Measurements from ENCODE around the gene ZNF384. TPM values are rescaled to one million over a fixed set of nuclear protein-coding genes. Genes with fewer than 3 reads are reported as not detected.

ZNF384 gene
- total and polyA plus RNA-seq, 7 experiments from 2014 or later: 23.8 to 98.2 (median 64.5) TPM

DNA sequence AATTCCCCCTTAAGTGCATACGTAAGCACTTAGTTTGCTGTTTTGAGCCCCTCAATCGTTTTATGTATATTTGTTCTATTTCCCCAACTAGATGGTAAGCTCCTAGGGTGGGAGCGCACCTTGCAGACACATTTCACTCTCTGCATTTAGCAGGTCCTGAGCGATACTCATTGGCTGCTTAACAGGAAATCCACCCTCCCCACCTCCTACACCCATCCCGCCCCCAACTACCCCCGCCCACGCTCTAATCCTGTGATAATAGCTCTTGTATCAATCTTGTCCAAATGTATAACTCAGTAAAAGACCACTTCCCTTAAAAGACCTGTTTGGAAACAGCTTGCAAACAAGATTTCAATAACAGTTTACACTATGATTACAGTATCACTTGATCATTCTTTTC is 61.6 kb downstream of the ZNF384 start:
- CTCF ChIA-PET: interaction anchor here (0.7 kb wide), 1 partner anchor 40 kb away, joined by 3 read pairs; no protein-coding TSS in a partner anchor
- peak in 7 of 9 donors; percentile 50 to 73 (median 64) for DNase-seq
- POLR2A ChIA-PET: interaction anchor here (0.8 to 1.8 kb wide), 8 partner anchors 22 to 202 kb away, joined by 3 to 7 read pairs (median 4); partner anchors contain the start of genes CD4, COPS7A, NOP2 and ZNF384
- Mint-ChIP-seq H3K9me3 (no peaks in the 10 kb centered on the region), H3K27me3 (no peaks in the 10 kb centered on the region), H3K27ac (peak overlapping the region; percentile 74 to 93 (median 88)), H3K4me1 (peaks cover 30 to 57% (median 45%) of the 10 kb centered on the region in 7 donors), H3K4me3 (peak overlapping the region; percentile 81 to 98 (median 88)), H3K36me3 (no peaks in the 10 kb centered on the region)
- peaks cover 28 to 31% of the 10 kb centered on the region in 2 donors for H3K4me1 ChIP-seq (ENCODE audit: control insufficient read depth in 2 of 2, insufficient read depth in 2 of 2, low read length in 2 of 2)
- H3K36me3 ChIP-seq (ENCODE audit: control insufficient read depth in 2 of 3, insufficient read depth in 3 of 3, low read length in 3 of 3): no peaks in the 10 kb centered on the region
- H3K27me3 ChIP-seq (ENCODE audit: control insufficient read depth in 2 of 2, insufficient read depth in 2 of 2, low read length in 2 of 2): no peaks in the 10 kb centered on the region
- ATAC-seq: peak; percentile 87
- peak overlapping the region; percentile 66 for H3K4me3 ChIP-seq (ENCODE audit: low read length)
- intact Hi-C loops (cut with micrococcal nuclease): loop anchor here (1.0 kb wide), 4 partner anchors 8 to 97 kb away; partner anchors contain the start of genes COPS7A (in 1 of the 2), ING4 (in 1 of the 2) and LPAR5 (in 1 of the 2)
- no peaks in the 10 kb centered on the region for H3K9me3 ChIP-seq (ENCODE audit: control insufficient read depth in 2 of 3, low read length in 3 of 3)
- peak overlapping the region; percentile 71 for H3K27ac ChIP-seq (ENCODE audit: low read depth, low read length)

DNA sequence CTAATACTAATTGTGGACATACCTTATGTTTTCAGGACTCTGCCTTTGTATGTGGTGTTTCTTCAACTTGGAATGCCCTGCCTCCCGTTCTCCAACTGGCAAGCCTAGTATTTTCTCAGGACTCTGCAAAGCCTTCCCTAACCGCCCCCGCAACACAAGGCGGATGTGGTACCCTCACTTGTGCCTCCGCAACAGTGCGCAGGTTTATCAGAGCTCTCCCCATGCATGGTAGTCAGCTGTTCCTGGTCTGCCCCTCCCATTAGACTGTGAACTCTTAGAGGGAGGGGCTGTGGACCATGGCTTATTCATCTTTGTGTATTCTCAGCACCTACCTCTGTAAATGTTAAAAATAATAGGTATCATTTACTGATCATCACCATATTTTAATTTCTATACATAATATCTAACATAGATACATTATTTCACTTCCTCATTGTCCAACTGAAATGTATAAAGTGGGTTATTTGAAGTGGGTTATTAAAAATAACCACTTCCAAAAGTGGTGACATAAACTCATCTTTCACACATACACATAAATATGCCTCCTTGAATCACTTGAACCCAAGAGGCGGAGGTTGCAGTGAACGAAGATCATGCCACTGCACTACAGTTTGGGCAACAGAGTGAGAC is 62.4 kb downstream of the ZNF384 start:
- DNase-seq (no peak), ATAC-seq (peak; percentile 35)
- intact Hi-C loops (cut with micrococcal nuclease): loop anchor here (1.0 kb wide), 4 partner anchors 9 to 98 kb away; partner anchors contain the start of genes COPS7A (in 1 of the 2), ING4 (in 1 of the 2) and LPAR5 (in 1 of the 2)
- Histone ChIP-seq H3K27ac (ENCODE audit: low read depth, low read length) (peak overlapping the region; percentile 71), H3K4me3 (ENCODE audit: low read length) (peak overlapping the region; percentile 66), H3K4me1 (ENCODE audit: control insufficient read depth in 2 of 2, insufficient read depth in 2 of 2, low read length in 2 of 2) (peaks cover 20 to 22% of the 10 kb centered on the region in 2 donors), H3K36me3 (ENCODE audit: control insufficient read depth in 2 of 3, insufficient read depth in 3 of 3, low read length in 3 of 3) (no peaks in the 10 kb centered on the region), H3K9me3 (ENCODE audit: control insufficient read depth in 2 of 3, low read length in 3 of 3) (no peaks in the 10 kb centered on the region), H3K27me3 (ENCODE audit: control insufficient read depth in 2 of 2, insufficient read depth in 2 of 2, low read length in 2 of 2) (no peaks in the 10 kb centered on the region)
- Mint-ChIP-seq H3K4me3 (peak overlapping the region in 9 of 10 donors; percentile 81 to 98 (median 89)), H3K4me1 (peaks cover 23 to 49% (median 36%) of the 10 kb centered on the region in 7 donors), H3K36me3 (no peaks in the 10 kb centered on the region), H3K9me3 (no peaks in the 10 kb centered on the region), H3K27ac (peak overlapping the region in 8 of 9 donors; percentile 27 to 93 (median 84)), H3K27me3 (no peaks in the 10 kb centered on the region)
- CTCF ChIA-PET: interaction anchor here (0.7 kb wide), 1 partner anchor 40 kb away, joined by 3 read pairs; no protein-coding TSS in a partner anchor
- POLR2A ChIA-PET: interaction anchor here (0.6 to 1.8 kb wide), 8 partner anchors 27 to 203 kb away, joined by 3 to 7 read pairs (median 4); partner anchors contain the start of genes CD4, COPS7A, NOP2 and ZNF384

DNA sequence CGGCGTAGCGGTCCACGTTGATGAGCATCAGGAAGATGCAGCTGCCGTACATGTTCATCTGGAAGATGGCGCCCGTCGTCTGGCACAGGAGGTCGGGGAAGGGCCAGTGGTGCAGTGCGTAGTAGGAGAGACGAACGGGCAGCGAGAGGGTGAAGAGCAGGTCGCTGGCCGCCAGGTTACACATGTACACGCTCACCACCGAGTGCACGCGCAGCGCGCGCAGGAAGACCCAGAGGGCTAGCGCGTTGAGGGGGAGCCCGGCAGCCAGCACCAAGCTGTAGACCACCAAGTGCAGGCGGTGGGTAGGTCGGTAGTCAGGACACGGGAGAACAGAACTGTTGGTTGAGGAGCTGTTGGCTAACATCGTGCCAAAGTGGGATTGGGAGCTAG is 68.3 kb downstream of the ZNF384 start:
- Histone ChIP-seq H3K4me3 (ENCODE audit: low read length) (no peak overlapping the region), H3K36me3 (ENCODE audit: control insufficient read depth in 2 of 3, insufficient read depth in 3 of 3, low read length in 3 of 3) (peaks cover 0 to 11% (median 7%) of the 10 kb centered on the region in 3 experiments), H3K27ac (ENCODE audit: low read depth, low read length) (peak overlapping the region; percentile 46), H3K9me3 (ENCODE audit: control insufficient read depth in 2 of 3, low read length in 3 of 3) (no peaks in the 10 kb centered on the region), H3K27me3 (ENCODE audit: control insufficient read depth in 2 of 2, insufficient read depth in 2 of 2, low read length in 2 of 2) (no peaks in the 10 kb centered on the region), H3K4me1 (ENCODE audit: control insufficient read depth in 2 of 2, insufficient read depth in 2 of 2, low read length in 2 of 2) (peaks cover 0 to 5% of the 10 kb centered on the region in 2 donors)
- CTCF ChIA-PET: interaction anchor here (0.5 to 3.1 kb wide), 11 partner anchors 9 to 273 kb away, joined by 3 to 18 read pairs (median 4); partner anchors contain the start of genes ACRBP, LPAR5, MLF2 and ZNF384
- no peak for DNase-seq
- no peaks in the 10 kb centered on the region for H3K27me3 Mint-ChIP-seq
- intact Hi-C loops (cut with micrococcal nuclease): loop anchor here in 1 of 2 donors (2.0 kb wide), 1 partner anchor 14 kb away; the partner anchor contains the start of gene CHD4
- H3K4me1 Mint-ChIP-seq: peaks cover 0 to 42% (median 26%) of the 10 kb centered on the region in 7 donors
- no peak for ATAC-seq
- peak overlapping the region; percentile 17 to 92 (median 74) for H3K27ac Mint-ChIP-seq
- peak overlapping the region in 9 of 10 donors; percentile 17 to 83 (median 60) for H3K4me3 Mint-ChIP-seq
- peaks cover 0 to 4% (median 0%) of the 10 kb centered on the region in 11 donors for H3K9me3 Mint-ChIP-seq
- POLR2A ChIA-PET: interaction anchor here (0.5 to 8.0 kb wide), 10 partner anchors 12 to 271 kb away, joined by 3 to 46 read pairs (median 4); partner anchors contain the start of genes ACRBP, LPAR5 and ZNF384
- peaks cover 0 to 10% (median 2%) of the 10 kb centered on the region in 5 donors for H3K36me3 Mint-ChIP-seq

DNA sequence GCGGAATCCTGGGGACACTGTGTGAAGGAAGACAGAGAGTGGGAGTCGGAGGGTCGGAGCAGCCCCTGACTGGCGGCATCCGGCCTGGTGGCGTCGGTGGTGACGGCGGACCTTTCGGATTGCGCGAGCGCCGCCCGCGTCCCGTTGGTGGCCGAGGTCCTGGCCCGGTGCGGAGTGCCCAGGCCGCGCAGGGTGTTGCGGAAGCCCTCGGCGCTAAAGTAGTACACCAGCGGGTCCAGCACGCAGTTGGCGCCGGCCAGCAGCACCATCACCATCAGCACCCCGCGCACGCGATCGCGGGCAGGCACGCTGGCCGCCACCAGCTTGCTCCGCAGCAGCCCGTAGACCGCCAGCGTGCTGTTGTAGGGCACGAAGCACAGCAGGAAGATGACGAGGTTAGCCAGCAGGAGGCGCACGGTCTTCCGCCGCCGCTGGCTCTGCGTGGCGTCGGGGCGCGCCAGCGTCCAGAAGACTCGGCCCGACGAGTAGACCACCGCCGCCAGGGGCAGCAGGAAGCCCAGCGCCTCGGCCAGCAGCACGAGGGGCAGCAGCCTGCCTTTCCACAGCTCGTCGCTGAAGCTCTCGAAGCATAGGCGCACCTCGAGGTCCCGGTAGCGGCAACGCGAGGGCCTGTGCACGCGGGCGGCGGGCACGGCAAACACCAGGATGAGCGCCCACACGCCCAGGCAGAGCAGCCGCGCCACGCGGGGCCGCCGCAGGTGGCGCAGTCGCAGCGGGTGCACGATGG is 68.9 kb downstream of the ZNF384 start:
- CTCF ChIA-PET: interaction anchor here (0.5 to 3.1 kb wide), 11 partner anchors 10 to 272 kb away, joined by 3 to 18 read pairs (median 4); partner anchors contain the start of genes ACRBP and ZNF384
- H3K9me3 ChIP-seq (ENCODE audit: control insufficient read depth in 2 of 3, low read length in 3 of 3): no peaks in the 10 kb centered on the region
- H3K4me3 Mint-ChIP-seq: peak overlapping the region in 8 of 10 donors; percentile 40 to 83 (median 68)
- peaks cover 0 to 42% (median 26%) of the 10 kb centered on the region in 7 donors for H3K4me1 Mint-ChIP-seq
- peak overlapping the region in 6 of 9 donors; percentile 45 to 88 (median 84) for H3K27ac Mint-ChIP-seq
- no peak overlapping the region for H3K4me3 ChIP-seq (ENCODE audit: low read length)
- POLR2A ChIA-PET: interaction anchor here (0.6 to 8.0 kb wide), 10 partner anchors 12 to 520 kb away, joined by 3 to 46 read pairs (median 4); partner anchors contain the start of genes ACRBP, LPAR5 and ZNF384
- peak overlapping the region; percentile 46 for H3K27ac ChIP-seq (ENCODE audit: low read depth, low read length)
- peaks cover 0 to 11% (median 7%) of the 10 kb centered on the region in 3 experiments for H3K36me3 ChIP-seq (ENCODE audit: control insufficient read depth in 2 of 3, insufficient read depth in 3 of 3, low read length in 3 of 3)
- H3K9me3 Mint-ChIP-seq: peaks cover 0 to 4% (median 0%) of the 10 kb centered on the region in 11 donors
- H3K27me3 ChIP-seq (ENCODE audit: control insufficient read depth in 2 of 2, insufficient read depth in 2 of 2, low read length in 2 of 2): no peaks in the 10 kb centered on the region
- ATAC-seq (peak; percentile 88), DNase-seq (peak in 7 of 9 donors; percentile 49 to 63 (median 60))
- H3K27me3 Mint-ChIP-seq: no peaks in the 10 kb centered on the region
- intact Hi-C loops (cut with micrococcal nuclease): loop anchor here in 1 of 2 donors (2.0 kb wide), 1 partner anchor 14 kb away; the partner anchor contains the start of gene CHD4
- peaks cover 0 to 10% (median 2%) of the 10 kb centered on the region in 5 donors for H3K36me3 Mint-ChIP-seq
- peaks cover 0 to 5% of the 10 kb centered on the region in 2 donors for H3K4me1 ChIP-seq (ENCODE audit: control insufficient read depth in 2 of 2, insufficient read depth in 2 of 2, low read length in 2 of 2)

DNA sequence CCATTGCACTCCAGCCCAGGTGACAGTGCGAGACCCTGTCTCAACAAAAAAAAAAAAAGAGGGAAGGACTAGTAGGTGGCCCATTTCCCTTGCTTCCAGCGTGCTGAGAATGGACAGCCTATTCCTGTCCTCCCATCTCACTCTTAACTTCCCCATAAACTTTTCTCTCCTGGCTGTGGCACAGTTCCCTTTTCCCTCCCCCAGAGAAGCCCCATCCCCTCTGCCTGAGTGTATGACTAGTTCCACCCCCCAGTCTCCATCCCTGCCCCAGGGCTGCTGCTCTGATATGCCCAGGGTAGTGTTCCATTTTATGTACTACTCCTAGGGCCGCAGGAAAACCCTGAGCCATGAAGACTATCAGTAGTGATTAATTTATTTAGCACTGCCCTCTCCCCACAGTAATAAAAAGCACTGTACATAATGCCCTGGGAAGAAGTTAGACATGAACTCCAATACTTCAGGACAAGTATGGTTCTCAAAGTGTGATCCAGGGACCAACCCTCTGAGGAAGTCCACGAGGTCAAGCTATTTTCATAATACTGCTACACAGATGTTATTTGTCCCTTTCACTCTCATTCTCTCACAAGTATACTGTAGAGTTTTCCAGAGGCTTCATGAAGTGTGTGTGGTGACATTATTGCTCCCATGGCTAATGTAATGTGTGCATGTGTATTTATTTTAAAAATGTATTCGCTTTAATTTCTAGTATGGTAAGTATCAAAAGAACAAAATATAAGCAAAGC is 70.5 kb downstream of the ZNF384 start:
- Mint-ChIP-seq H3K27ac (peak overlapping the region in 7 of 9 donors; percentile 20 to 88 (median 71)), H3K4me3 (peak overlapping the region in 4 of 10 donors; percentile 26 to 51 (median 32))
- CTCF ChIA-PET: interaction anchor here (0.5 to 2.9 kb wide), 9 partner anchors 13 to 206 kb away, joined by 3 to 18 read pairs (median 3); partner anchors contain the start of genes ACRBP and MLF2

More for the DNA sequence above, 70.5 kb downstream of the ZNF384 start:
- H3K9me3 Mint-ChIP-seq: peaks cover 0 to 4% (median 0%) of the 10 kb centered on the region in 11 donors
- Histone ChIP-seq H3K4me3 (ENCODE audit: low read length) (no peak overlapping the region), H3K9me3 (ENCODE audit: control insufficient read depth in 2 of 3, low read length in 3 of 3) (no peaks in the 10 kb centered on the region), H3K4me1 (ENCODE audit: control insufficient read depth in 2 of 2, insufficient read depth in 2 of 2, low read length in 2 of 2) (peaks cover 0 to 5% of the 10 kb centered on the region in 2 donors), H3K27me3 (ENCODE audit: control insufficient read depth in 2 of 2, insufficient read depth in 2 of 2, low read length in 2 of 2) (no peaks in the 10 kb centered on the region), H3K27ac (ENCODE audit: low read depth, low read length) (no peak overlapping the region), H3K36me3 (ENCODE audit: control insufficient read depth in 2 of 3, insufficient read depth in 3 of 3, low read length in 3 of 3) (peaks cover 0 to 11% (median 7%) of the 10 kb centered on the region in 3 experiments)
- no peak for DNase-seq
- POLR2A ChIA-PET: interaction anchor here (0.6 to 8.0 kb wide), 9 partner anchors 10 to 135 kb away, joined by 3 to 46 read pairs (median 3); partner anchors contain the start of gene LPAR5
- intact Hi-C loops (cut with micrococcal nuclease): no loop called here
- H3K27me3 Mint-ChIP-seq: no peaks in the 10 kb centered on the region
- peaks cover 6 to 48% (median 35%) of the 10 kb centered on the region in 7 donors for H3K4me1 Mint-ChIP-seq
- peaks cover 0 to 10% (median 2%) of the 10 kb centered on the region in 5 donors for H3K36me3 Mint-ChIP-seq
- no peak for ATAC-seq
